Activated T-helper 1 cell treated with anti-CD3 and anti-CD28 coated beads, Interleukin-12 subunit alpha, Interleukin-12 subunit beta, Interleukin-2, Interleukin-4 antibody, amounts not matched to agents 30 ng/mL and 10 ng/mL and 1 ng/mL, durations not matched to agents 14 hours and 24 hours and 36 hours (primary cell): ENCODE data around the gene EPHB1. TPM values are rescaled to one million over a fixed set of nuclear protein-coding genes. Genes with fewer than 3 reads are reported as not detected.
"Not testable (repeated sequence)": the region's sequence is repeated elsewhere in the genome, so short reads cannot be mapped to it uniquely, and the experiment has no call there.

Source experiments
- DNase-seq: peaks from one replicate; pipeline ENCODE4 v3.0.0; 2021; ENCODE audit warnings: low spot score
- H3K27ac Mint-ChIP-seq: one replicate; pipeline ENCODE4 v1.8.0; 2021; ENCODE audit warnings: mild to moderate bottlenecking, mixed read lengths
- H3K27me3 Mint-ChIP-seq: one replicate; pipeline ENCODE4 v1.8.0; 2022; ENCODE audit warnings: mild to moderate bottlenecking, moderate library complexity, mixed read lengths; ENCODE audit not compliant: insufficient read depth
- H3K36me3 Mint-ChIP-seq: one replicate; pipeline ENCODE4 v1.8.0; 2021; ENCODE audit warnings: low read depth, mixed read lengths
- H3K4me1 Mint-ChIP-seq: one replicate; pipeline ENCODE4 v1.8.0; 2021; ENCODE audit warnings: low read depth, mixed read lengths
- H3K4me3 Mint-ChIP-seq: one replicate; pipeline ENCODE4 v1.8.0; 2021; ENCODE audit warnings: mild to moderate bottlenecking, moderate library complexity, mixed read lengths
- H3K9me3 Mint-ChIP-seq: one replicate; pipeline ENCODE4 v1.8.0; 2021; ENCODE audit warnings: mixed read lengths
- intact Hi-C: fragments of 100-400 bp; cut with micrococcal nuclease; formaldehyde crosslinking; loops from one replicate; pipeline ENCODE4 v1.15.1; 2024
- total RNA-seq: library from RNA; stranded (reverse); gene quantifications from 2 replicates; pipeline ENCODE4 v1.2.3, GENCODE V29; 2022

Gene EPHB1
- total RNA-seq, 1 donor from 2014 or later: 5.2 TPM

DNA sequence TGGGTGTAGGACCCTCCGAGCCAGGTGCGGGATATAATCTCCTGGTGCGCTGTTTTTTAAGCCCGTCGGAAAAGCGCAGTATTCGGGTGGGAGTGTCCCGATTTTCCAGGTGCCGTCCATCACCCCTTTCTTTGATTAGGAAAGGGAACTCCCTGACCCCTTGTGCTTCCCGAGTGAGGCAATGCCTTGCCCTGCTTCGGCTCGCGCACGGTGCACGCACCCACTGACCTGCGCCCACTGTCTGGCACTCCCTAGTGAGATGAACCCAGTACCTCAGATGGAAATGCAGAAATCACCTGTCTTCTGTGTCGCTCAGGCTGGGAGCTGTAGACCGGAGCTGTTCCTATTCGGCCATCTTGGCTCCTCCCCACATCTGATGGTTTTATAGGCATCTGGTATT is 210.6 kb downstream of the EPHB1 start:
- intact Hi-C loops, H3K27ac Mint-ChIP-seq, H3K4me1 Mint-ChIP-seq, H3K9me3 Mint-ChIP-seq, DNase-seq, H3K36me3 Mint-ChIP-seq, H3K27me3 Mint-ChIP-seq, H3K4me3 Mint-ChIP-seq: not testable (repeated sequence)

DNA sequence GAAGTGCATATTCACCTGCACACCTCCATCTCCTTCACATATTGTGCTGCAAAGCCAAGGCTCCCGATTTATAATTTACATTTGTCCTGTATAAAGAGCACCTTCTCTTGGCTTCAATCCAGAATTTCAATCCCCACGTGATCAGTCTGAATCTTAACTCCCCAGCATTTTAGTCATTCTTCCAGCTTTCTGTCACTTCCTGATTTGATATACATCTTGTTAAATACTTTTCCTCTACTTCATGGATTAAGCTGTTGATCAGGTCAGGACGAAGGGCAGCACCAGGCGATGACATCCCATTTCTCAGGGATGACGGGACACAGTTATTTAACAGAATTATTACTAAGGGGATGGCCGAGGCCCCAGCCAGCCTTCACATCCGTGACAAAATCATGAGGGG is 212.5 kb downstream of the EPHB1 start:
- Mint-ChIP-seq H3K36me3 (no peaks in the 10 kb centered on the region), H3K27ac (no peak overlapping the region), H3K4me1 (no peaks in the 10 kb centered on the region), H3K27me3 (no peaks in the 10 kb centered on the region), H3K4me3 (no peak overlapping the region), H3K9me3 (no peaks in the 10 kb centered on the region)
- no peak for DNase-seq
- intact Hi-C loops: no loop called here

DNA sequence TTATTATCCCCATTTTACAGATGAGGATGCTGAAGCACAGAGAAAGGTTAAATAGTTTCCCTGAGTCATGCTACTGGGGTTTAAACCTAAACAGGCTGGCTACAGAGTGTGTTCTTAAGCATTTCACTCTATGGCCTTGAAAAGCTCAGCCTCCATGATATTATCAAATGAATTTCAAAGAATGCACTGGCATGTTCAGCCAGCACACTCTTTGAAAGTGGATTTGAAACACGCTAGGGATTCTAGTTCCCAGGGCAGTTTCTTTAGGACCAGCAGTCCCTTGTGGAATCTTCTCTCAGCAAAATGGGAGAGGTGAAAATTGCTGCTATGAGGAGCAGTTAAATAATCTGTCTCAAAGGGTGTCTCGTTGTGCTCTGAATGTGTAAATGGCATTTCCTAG is 213.3 kb downstream of the EPHB1 start:
- DNase-seq: no peak
- Mint-ChIP-seq H3K27me3 (no peaks in the 10 kb centered on the region), H3K4me3 (no peak overlapping the region)

DNA sequence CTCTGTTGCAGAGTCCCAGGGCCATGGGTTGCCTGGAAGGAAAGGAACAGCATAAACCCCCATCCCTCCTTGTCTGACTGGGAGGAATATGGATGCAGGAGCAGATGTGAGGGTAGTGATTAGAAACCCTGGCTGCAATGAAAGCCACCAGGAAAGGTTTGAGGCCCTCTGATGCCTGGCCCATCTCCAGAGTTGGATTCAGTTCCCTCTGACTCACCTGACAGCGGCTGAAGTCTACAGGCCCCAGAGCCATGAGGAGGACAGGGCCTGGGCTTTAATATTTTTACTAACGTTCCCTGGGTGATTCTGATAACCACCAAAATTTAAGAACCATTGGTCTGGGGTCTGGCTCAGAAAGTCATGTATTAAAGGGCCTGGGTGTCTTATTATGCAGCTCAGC is 214.0 kb downstream of the EPHB1 start:
- DNase-seq: no peak
- intact Hi-C loops: no loop called here
- no peaks in the 10 kb centered on the region for H3K27me3 Mint-ChIP-seq
- no peak overlapping the region for H3K27ac Mint-ChIP-seq
- no peaks in the 10 kb centered on the region for H3K36me3 Mint-ChIP-seq
- no peaks in the 10 kb centered on the region for H3K4me1 Mint-ChIP-seq
- no peak overlapping the region for H3K4me3 Mint-ChIP-seq
- no peaks in the 10 kb centered on the region for H3K9me3 Mint-ChIP-seq

More for the DNA sequence above, 213.3 kb downstream of the EPHB1 start:
- no peaks in the 10 kb centered on the region for H3K9me3 Mint-ChIP-seq
- no peak overlapping the region for H3K27ac Mint-ChIP-seq
- intact Hi-C loops: no loop called here
- H3K36me3 Mint-ChIP-seq: no peaks in the 10 kb centered on the region
- no peaks in the 10 kb centered on the region for H3K4me1 Mint-ChIP-seq

DNA sequence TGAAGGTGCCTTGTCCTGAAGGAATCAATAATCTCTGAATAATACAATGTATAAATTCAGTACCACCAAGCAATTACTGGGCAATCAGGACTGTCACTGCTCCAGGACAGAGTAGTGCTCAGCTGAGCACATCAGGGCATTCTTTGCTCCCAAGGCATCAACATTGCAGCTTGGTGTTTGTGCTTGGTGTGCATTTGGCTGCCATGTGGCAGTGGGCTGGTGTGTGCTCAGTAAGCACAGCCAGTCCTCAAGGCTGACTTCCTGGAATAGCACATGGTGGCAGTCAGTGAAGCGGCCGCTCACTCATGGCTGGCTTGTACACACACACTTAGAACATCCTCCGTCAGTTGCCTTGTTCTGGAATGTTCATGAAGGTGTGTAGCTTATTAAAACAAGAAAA is 217.0 kb downstream of the EPHB1 start:
- no peaks in the 10 kb centered on the region for H3K9me3 Mint-ChIP-seq

DNA sequence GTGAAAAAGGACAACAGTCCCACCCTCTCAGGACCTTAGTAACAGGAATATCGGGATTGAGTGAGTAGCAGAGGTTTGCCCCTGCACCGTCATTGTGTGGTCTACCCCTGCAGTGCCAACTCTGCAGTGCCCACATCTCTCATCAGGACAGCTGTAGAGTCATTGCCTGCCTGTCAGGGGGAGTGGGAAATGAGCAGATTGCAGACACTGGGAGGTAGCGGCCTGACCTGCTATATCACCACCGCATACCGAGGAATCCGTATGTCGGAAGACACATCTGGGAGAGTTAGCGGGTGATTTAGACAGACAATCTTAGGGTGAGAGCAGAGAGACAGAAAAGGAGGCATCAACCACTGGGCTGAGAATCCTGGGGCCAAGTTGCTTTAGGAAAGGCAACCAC is 218.1 kb downstream of the EPHB1 start:
- Mint-ChIP-seq H3K27ac (no peak overlapping the region), H3K9me3 (no peaks in the 10 kb centered on the region), H3K4me3 (no peak overlapping the region), H3K36me3 (no peaks in the 10 kb centered on the region), H3K27me3 (no peaks in the 10 kb centered on the region), H3K4me1 (peaks cover under 1% of the 10 kb centered on the region)
- DNase-seq: no peak
- intact Hi-C loops: no loop called here

More for the DNA sequence above, 217.0 kb downstream of the EPHB1 start:
- H3K27me3 Mint-ChIP-seq: no peaks in the 10 kb centered on the region
- no peaks in the 10 kb centered on the region for H3K4me1 Mint-ChIP-seq
- intact Hi-C loops: no loop called here
- H3K4me3 Mint-ChIP-seq: no peak overlapping the region
- H3K27ac Mint-ChIP-seq: no peak overlapping the region
- no peak for DNase-seq
- H3K36me3 Mint-ChIP-seq: no peaks in the 10 kb centered on the region

DNA sequence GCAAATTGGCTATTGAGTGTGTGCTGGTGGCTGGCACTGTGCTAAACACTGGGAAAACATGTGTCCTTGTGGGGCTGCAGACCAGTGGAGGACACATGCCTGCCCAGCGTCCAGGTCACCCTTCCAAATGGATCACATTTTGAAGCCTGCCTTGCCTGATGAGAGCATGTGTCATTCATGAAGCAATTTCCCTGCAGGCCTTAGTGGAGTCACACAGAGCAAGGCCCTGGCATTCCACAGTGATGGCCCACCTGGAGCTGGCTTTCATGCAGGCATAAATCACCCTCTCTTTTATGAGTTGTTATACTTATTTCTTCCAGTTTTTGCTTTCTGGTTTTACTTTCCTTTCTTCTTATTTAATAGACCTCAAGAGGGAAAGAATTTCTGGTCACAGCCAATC is 219.5 kb downstream of the EPHB1 start:
- Mint-ChIP-seq H3K36me3 (no peaks in the 10 kb centered on the region), H3K9me3 (no peaks in the 10 kb centered on the region), H3K27ac (no peak overlapping the region), H3K4me3 (no peak overlapping the region), H3K4me1 (peaks cover 5% of the 10 kb centered on the region), H3K27me3 (no peaks in the 10 kb centered on the region)
- intact Hi-C loops: no loop called here
- no peak for DNase-seq

DNA sequence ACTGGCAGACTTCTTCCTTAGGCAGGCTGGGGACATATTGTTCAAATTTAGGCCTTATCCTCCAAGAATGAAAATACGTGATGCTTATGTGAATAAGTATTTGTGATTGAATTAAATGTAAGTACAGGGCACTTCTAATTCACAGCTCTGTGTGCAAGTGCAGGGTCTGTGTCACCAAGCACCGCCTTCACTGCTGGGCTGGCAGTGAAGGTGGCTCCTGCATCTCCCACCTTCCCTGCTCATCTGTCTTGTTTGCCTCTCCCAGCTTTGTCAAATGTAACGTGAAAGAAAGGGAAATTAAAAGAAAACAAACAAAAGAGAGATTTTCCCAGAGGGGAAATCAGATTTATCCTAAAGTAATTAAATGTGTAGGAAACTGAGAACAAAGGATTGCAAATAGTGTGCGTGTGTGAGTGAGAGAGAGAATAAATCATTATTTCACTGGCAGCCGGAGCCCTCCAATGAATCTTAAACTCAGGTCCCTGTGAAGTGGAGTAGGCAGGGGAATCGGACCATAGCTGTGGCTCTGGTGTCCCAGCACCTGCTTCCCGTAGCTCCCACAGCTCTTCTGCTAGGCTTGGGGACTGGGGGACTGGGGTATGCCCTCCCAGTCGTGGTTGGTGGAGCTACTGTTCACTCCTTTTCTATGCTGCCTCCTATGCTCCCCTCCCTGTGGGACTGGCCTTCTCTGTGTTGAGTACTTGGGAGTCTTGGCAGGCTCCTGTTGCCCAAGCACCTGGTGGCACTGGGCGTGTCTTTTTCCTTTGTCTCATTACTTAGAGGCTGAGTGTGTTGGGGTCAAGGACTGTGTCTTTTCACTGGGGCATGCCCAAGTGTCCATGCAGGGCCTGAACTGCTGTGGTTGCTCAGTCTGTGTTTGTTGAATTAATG is 222.2 kb downstream of the EPHB1 start:
- Mint-ChIP-seq H3K36me3 (no peaks in the 10 kb centered on the region), H3K4me1 (peaks cover 5% of the 10 kb centered on the region), H3K27ac (no peak overlapping the region), H3K9me3 (no peaks in the 10 kb centered on the region), H3K4me3 (no peak overlapping the region), H3K27me3 (peaks cover 3% of the 10 kb centered on the region)
- DNase-seq: no peak
- intact Hi-C loops: no loop called here

DNA sequence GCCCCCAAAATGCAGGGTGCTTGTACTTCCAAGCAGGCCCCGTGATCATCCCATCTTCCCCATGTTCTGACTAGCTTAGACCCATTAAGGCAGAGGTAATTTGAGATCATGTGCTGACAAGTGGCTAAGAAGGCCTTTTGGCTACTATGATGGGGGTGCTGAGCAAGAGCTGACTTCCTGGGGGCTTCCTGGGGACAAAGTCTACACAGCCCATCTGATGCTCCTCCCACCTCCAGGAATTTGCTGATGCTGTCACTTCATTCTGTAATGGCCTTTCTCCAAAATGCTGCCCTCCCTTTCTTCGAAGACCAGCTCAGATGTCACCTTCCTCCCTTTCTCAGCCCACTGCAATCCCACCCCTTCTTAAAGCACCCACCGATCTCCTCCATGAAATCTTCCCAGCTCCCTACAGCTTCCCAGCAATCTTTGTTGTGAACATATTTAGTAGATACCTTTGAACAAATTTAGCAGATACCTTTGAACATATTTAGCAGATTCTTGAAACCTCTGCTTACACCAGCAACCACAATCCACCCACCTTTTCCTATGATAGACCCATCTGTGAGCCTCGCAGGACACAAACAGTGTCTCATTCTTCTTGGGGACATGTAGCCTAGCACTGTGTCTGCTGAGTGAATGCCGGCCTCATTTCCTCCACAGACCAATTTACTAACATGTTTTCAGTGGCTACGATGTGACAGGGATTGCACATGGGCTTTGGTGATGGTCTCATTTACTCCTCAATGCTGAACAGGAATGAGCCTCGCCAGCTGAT is 223.3 kb downstream of the EPHB1 start:
- Mint-ChIP-seq H3K36me3 (no peaks in the 10 kb centered on the region), H3K9me3 (no peaks in the 10 kb centered on the region), H3K27me3 (peaks cover 3% of the 10 kb centered on the region), H3K27ac (no peak overlapping the region), H3K4me3 (no peak overlapping the region), H3K4me1 (peaks cover 5% of the 10 kb centered on the region)
- DNase-seq: no peak
- intact Hi-C loops: no loop called here

DNA sequence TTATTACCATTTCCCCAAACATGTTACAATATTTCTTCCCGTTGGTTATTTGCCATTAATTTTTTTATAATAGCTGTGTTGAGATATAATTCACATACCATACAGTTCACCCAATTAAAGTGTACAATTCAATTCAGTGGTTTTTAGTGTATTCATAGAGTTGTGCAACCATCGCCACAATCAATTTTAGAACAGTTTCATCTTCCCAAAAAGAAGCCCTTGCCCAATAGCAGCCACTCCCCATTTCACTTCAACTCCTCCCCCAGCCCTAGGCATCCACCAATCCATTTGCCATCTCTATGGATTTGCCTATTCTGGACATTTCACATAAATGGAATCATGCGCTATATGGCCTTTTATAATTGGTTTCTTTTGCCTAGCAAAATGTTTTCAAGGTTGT is 225.1 kb downstream of the EPHB1 start:
- Mint-ChIP-seq H3K36me3 (no peaks in the 10 kb centered on the region), H3K27ac (no peak overlapping the region), H3K9me3 (no peaks in the 10 kb centered on the region), H3K4me3 (no peak overlapping the region), H3K4me1 (peaks cover 5% of the 10 kb centered on the region), H3K27me3 (peaks cover 3% of the 10 kb centered on the region)
- DNase-seq: no peak
- intact Hi-C loops: no loop called here

DNA sequence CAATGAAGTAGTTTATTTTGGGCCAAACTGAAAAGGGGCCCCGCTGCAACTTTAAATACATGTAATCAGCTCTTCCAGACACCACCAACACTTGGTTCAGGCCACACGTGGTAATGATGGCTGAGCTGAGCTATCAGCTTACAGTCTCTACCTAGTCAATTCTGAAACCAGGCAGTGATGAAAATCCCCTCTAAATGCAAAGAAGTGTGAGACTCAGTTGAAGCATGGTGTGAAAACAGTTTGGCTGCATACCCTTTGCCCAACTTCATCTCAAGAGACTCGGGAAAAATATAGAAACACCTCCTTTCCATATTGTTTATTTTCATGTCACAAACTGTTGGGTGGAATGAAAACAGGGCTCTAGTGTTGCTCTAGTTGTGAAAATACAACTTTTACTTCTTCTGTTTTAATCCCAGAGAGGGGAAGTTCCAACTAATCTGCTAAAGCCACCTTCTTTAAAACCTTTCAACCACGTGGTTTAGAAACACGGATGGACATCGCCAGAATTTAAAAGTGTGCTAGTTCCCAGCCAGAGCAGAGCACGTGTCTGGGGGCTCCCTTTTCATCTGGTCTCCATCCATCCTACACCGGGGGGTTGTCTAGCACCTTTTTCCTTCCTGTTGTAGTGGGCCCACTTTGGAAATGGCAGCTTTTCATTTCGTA is 229.1 kb downstream of the EPHB1 start:
- Mint-ChIP-seq H3K4me3 (no peak overlapping the region), H3K27me3 (peaks cover 3% of the 10 kb centered on the region), H3K36me3 (no peaks in the 10 kb centered on the region), H3K9me3 (no peaks in the 10 kb centered on the region), H3K4me1 (no peaks in the 10 kb centered on the region), H3K27ac (no peak overlapping the region)
- DNase-seq: no peak
- intact Hi-C loops: no loop called here

DNA sequence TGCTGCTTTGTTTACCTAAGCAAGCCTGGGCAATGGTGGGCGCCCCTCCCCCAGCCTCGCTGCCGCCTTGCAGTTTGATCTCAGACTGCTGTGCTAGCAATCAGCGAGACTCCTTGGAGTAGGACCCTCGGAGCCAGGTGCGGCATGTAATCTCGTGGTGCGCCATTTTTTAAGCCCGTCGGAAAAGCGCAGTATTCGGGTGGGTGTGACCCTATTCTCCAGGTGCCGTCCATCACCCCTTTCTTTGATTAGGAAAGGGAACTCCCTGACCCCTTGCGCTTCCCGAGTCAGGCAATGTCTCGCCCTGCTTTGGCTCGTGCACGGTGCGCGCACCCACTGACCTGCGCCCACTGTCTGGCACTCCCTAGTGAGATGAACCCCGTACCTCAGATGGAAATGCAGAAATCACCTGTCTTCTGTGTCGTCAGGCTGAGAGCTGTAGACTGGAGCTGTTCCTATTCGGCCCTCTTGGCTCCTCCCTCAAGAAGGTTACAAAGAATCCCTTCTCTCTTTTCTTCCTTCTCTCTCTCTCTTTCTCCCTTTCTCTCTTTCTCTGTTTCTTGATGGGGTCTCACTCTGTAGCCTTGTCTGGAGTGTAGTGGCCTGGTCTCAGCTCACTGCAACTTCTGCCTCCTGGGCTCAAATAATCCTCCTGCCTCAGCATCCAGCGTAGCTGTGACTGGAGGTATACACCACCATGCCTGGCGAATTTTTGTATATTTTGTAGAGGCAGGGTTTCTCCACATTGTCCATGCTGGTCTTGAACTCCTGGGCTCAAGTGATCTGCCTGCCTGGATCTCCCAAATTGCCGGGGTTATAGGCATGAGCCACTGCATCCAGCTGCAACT is 235.9 kb downstream of the EPHB1 start:
- intact Hi-C loops, H3K4me1 Mint-ChIP-seq, H3K9me3 Mint-ChIP-seq, H3K27me3 Mint-ChIP-seq, H3K4me3 Mint-ChIP-seq, H3K27ac Mint-ChIP-seq, DNase-seq, H3K36me3 Mint-ChIP-seq: not testable (repeated sequence)
